ENCODE data around the gene CRYBA2. TPM values are rescaled to one million over a fixed set of nuclear protein-coding genes. Genes with fewer than 3 reads are reported as not detected.

CRYBA2 gene
- total RNA-seq, 2 experiments from 2014 or later = not detected

DNA sequence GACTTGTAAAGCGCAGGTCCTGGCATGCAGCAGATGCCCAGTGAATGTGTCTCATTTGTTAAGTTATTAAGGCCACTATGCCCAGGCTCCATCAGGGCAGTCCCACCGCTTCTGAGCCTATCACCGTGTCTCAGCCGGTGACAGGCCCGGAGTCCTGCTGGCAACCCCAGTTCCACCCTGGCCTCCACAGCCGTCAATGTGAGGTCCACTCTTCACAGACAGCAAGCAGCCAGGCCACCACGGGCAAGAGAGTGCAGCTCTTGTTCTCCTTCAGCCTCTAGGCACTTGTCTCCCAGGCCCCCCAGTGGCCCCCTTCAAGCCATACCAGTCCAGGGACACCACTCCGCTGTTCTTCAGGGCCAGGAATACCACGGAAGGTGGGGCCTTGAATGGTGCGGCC is 25.5 kb upstream of the CRYBA2 start:
- no peaks in the 10 kb centered on the region for H3K36me3 ChIP-seq (ENCODE audit: insufficient read depth, low read length)
- no peaks in the 10 kb centered on the region for H3K9me3 ChIP-seq (ENCODE audit: low read length)
- intact Hi-C loops (cut with micrococcal nuclease; ENCODE audit: unreplicated experiment) = no loop called here
- H2AFZ ChIP-seq (ENCODE audit: low read length) = no peak overlapping the region
- DNase-seq (ENCODE audit: low spot score) = no peak
- H3K79me2 ChIP-seq (ENCODE audit: insufficient read depth, low read depth, low read length) = no peaks in the 10 kb centered on the region
- H3K4me3 ChIP-seq (ENCODE audit: low read depth, low read length, poor library complexity, severe bottlenecking) = no peak overlapping the region
- no peaks in the 10 kb centered on the region for H3K4me1 ChIP-seq (ENCODE audit: insufficient read depth, low read length, poor library complexity, severe bottlenecking)
- ChIA-PET CTCF (ENCODE audit: unreplicated experiment) (no interaction called here), POLR2A (no interaction called here)
- H3K9me2 ChIP-seq (ENCODE audit: insufficient read depth, low read length) = no peaks in the 10 kb centered on the region
- TF ChIP-seq EZH2phosphoT487 (IDR thresholded peaks at IDR 0.05; ENCODE audit: borderline replicate concordance, low read depth, low read length) = no peak
- H4K20me1 ChIP-seq (ENCODE audit: insufficient read depth, low read length) = no peaks in the 10 kb centered on the region
- no peak overlapping the region for H3K27ac ChIP-seq (ENCODE audit: low read depth, low read length, poor library complexity, severe bottlenecking)
- no TSS peak for BruUV-seq (replicated peaks)
- no peak overlapping the region for H3K4me2 ChIP-seq (ENCODE audit: low read length)

DNA sequence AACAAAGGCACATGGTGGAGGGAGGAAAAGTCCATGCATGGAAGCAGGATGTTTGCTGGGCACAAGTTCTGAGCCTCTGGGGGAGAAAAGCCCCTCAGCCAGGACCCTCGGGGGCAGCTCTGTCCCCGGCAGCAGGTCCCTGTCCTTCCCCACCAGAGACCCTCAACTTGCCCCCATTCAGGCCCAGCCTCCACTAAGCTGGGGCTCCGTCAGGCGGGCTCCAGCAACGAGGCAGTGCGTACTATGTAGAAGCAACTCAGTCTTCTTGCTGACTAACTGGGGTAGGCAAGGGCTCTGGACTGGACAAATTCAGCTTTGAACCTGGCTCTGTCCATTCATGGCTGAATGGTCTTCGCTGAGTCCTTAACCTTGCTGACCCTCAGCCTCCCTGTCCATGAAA is 25.1 kb upstream of the CRYBA2 start:
- Histone ChIP-seq H4K20me1 (ENCODE audit: insufficient read depth, low read length) (no peaks in the 10 kb centered on the region), H3K4me2 (ENCODE audit: low read length) (no peak overlapping the region), H3K4me3 (ENCODE audit: low read depth, low read length, poor library complexity, severe bottlenecking) (no peak overlapping the region), H3K4me1 (ENCODE audit: insufficient read depth, low read length, poor library complexity, severe bottlenecking) (no peaks in the 10 kb centered on the region), H3K79me2 (ENCODE audit: insufficient read depth, low read depth, low read length) (no peaks in the 10 kb centered on the region), H2AFZ (ENCODE audit: low read length) (no peak overlapping the region), H3K27ac (ENCODE audit: low read depth, low read length, poor library complexity, severe bottlenecking) (no peak overlapping the region), H3K9me3 (ENCODE audit: low read length) (no peaks in the 10 kb centered on the region), H3K36me3 (ENCODE audit: insufficient read depth, low read length) (no peaks in the 10 kb centered on the region), H3K9me2 (ENCODE audit: insufficient read depth, low read length) (no peaks in the 10 kb centered on the region)
- ChIA-PET CTCF (ENCODE audit: unreplicated experiment) (no interaction called here), POLR2A (no interaction called here)
- BruUV-seq (replicated peaks) = no TSS peak
- DNase-seq (ENCODE audit: low spot score) = no peak
- intact Hi-C loops (cut with micrococcal nuclease; ENCODE audit: unreplicated experiment) = no loop called here
- TF ChIP-seq, protein P1, sequence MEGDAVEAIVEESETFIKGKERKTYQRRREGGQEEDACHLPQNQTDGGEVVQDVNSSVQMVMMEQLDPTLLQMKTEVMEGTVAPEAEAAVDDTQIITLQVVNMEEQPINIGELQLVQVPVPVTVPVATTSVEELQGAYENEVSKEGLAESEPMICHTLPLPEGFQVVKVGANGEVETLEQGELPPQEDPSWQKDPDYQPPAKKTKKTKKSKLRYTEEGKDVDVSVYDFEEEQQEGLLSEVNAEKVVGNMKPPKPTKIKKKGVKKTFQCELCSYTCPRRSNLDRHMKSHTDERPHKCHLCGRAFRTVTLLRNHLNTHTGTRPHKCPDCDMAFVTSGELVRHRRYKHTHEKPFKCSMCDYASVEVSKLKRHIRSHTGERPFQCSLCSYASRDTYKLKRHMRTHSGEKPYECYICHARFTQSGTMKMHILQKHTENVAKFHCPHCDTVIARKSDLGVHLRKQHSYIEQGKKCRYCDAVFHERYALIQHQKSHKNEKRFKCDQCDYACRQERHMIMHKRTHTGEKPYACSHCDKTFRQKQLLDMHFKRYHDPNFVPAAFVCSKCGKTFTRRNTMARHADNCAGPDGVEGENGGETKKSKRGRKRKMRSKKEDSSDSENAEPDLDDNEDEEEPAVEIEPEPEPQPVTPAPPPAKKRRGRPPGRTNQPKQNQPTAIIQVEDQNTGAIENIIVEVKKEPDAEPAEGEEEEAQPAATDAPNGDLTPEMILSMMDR (conservative IDR thresholded peaks at IDR 0.05; ENCODE audit: low read length) = no peak
- no peak for TF ChIP-seq EZH2phosphoT487 (IDR thresholded peaks at IDR 0.05; ENCODE audit: borderline replicate concordance, low read depth, low read length)

DNA sequence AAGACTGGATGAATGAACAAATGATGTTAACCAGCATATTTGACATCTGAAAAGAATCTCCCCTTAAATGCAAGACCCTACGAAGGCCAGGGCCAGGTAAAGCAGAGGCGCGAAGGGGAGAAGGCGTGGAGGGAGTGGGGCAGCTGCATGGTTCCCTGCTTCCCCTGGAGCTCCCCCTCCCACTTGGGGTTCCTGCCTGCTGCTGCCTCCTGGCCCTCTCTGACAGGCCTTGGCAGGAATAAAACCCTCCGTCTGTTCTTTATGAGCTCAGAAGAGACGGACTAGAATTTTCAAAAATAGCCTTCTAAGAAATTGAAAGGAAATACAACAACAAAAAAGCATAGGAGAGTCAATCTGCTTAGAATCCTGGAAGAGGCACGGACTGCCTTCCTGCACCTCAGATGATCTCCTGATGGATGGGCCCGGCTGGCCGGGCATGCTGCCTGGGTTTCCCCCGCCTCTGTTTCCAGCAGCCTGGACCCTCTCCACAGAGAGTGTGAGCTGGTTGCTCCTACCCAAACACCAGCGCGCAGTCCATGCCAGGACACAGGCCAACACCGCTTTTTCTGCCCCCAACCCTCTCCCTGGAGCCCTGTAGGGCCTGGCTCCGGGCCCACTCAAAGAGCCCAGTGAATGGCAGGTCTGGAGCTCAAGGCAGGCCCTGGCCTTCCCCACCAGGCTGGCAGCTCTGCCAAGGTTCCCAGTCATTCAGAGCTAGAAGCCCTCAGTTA is 24.1 kb upstream of the CRYBA2 start:
- DNase-seq (ENCODE audit: low spot score) = no peak
- Histone ChIP-seq H4K20me1 (ENCODE audit: insufficient read depth, low read length) (no peaks in the 10 kb centered on the region), H3K4me3 (ENCODE audit: low read depth, low read length, poor library complexity, severe bottlenecking) (no peak overlapping the region), H2AFZ (ENCODE audit: low read length) (no peak overlapping the region), H3K27ac (ENCODE audit: low read depth, low read length, poor library complexity, severe bottlenecking) (no peak overlapping the region), H3K4me2 (ENCODE audit: low read length) (no peak overlapping the region), H3K9me3 (ENCODE audit: low read length) (no peaks in the 10 kb centered on the region), H3K36me3 (ENCODE audit: insufficient read depth, low read length) (no peaks in the 10 kb centered on the region), H3K9me2 (ENCODE audit: insufficient read depth, low read length) (no peaks in the 10 kb centered on the region), H3K79me2 (ENCODE audit: insufficient read depth, low read depth, low read length) (no peaks in the 10 kb centered on the region), H3K4me1 (ENCODE audit: insufficient read depth, low read length, poor library complexity, severe bottlenecking) (no peaks in the 10 kb centered on the region)
- intact Hi-C loops (cut with micrococcal nuclease; ENCODE audit: unreplicated experiment) = no loop called here
- TF ChIP-seq, protein P1 (conservative IDR thresholded peaks at IDR 0.05; ENCODE audit: low read length) = no peak
- no peak for TF ChIP-seq EZH2phosphoT487 (IDR thresholded peaks at IDR 0.05; ENCODE audit: borderline replicate concordance, low read depth, low read length)
- CTCF ChIA-PET (ENCODE audit: unreplicated experiment) = no interaction called here
- POLR2A ChIA-PET = no interaction called here
- no TSS peak for BruUV-seq (replicated peaks)
